H9 (cell line): Measurements from ENCODE around the gene HES1. TPM values are rescaled to one million over a fixed set of nuclear protein-coding genes. Genes with fewer than 3 reads are reported as not detected.

Source experiments
- DNase-seq: peaks from one replicate; pipeline ENCODE4 v3.0.0-alpha.2; 2017
- H2AFZ ChIP-seq: one replicate; pipeline ENCODE4 v1.6.1; 2013; ENCODE audit warnings: mild to moderate bottlenecking, low read length, control low read depth, moderate library complexity
- H2AK5ac ChIP-seq: 2 replicates; pipeline ENCODE4 v1.6.1; 2013; ENCODE audit warnings: low read length, control low read depth, mixed read lengths; ENCODE audit not compliant: insufficient read length
- H2BK120ac ChIP-seq: one replicate; pipeline ENCODE4 v1.6.1; 2013; ENCODE audit warnings: low read depth, mild to moderate bottlenecking, low read length, control low read depth, inconsistent platforms; ENCODE audit not compliant: poor library complexity, severe bottlenecking
- H2BK12ac ChIP-seq: 2 replicates; pipeline ENCODE4 v1.6.1; 2013; ENCODE audit warnings: low read length, control low read depth, mixed read lengths, low read depth; ENCODE audit not compliant: insufficient read length
- H2BK15ac ChIP-seq: 2 replicates; pipeline ENCODE4 v1.6.1; 2013; ENCODE audit warnings: low read depth, low read length, control low read depth
- H2BK20ac ChIP-seq: one replicate; pipeline ENCODE4 v1.6.1; 2013; ENCODE audit warnings: low read depth, mild to moderate bottlenecking, low read length, control low read depth, inconsistent platforms; ENCODE audit not compliant: poor library complexity, severe bottlenecking
- H2BK5ac ChIP-seq: 2 replicates; pipeline ENCODE4 v1.6.1; 2013; ENCODE audit warnings: low read length, control low read depth, mixed read lengths; ENCODE audit not compliant: insufficient read length
- H3K14ac ChIP-seq: 2 replicates; pipeline ENCODE4 v1.6.1; 2013; ENCODE audit warnings: low read length, control low read depth; ENCODE audit not compliant: insufficient read depth
- H3K18ac ChIP-seq: 2 replicates; pipeline ENCODE4 v1.6.1; 2013; ENCODE audit warnings: low read depth, mild to moderate bottlenecking, mixed read lengths, low read length, control low read depth; ENCODE audit not compliant: insufficient read length
- H3K23ac ChIP-seq: 2 replicates; pipeline ENCODE4 v1.6.1; 2013; ENCODE audit warnings: low read length, control low read depth, mixed read lengths, low read depth; ENCODE audit not compliant: insufficient read length
- H3K23me2 ChIP-seq: 2 replicates; pipeline ENCODE4 v1.6.1; 2013; ENCODE audit warnings: low read depth, mild to moderate bottlenecking, mixed read lengths, low read length, control low read depth; ENCODE audit not compliant: insufficient read length, poor library complexity, severe bottlenecking
- H3K27ac ChIP-seq: 2 replicates; pipeline ENCODE4 v1.5.1; 2013; ENCODE audit warnings: low read length, control low read depth, mixed read lengths, low read depth; ENCODE audit not compliant: insufficient read length
- H3K27me3 ChIP-seq: 2 replicates; pipeline ENCODE4 v1.6.1; 2013; ENCODE audit warnings: low read length, control low read depth, inconsistent platforms; ENCODE audit not compliant: insufficient read depth
- H3K4ac ChIP-seq: 2 replicates; pipeline ENCODE4 v1.6.1; 2013; ENCODE audit warnings: low read depth, mild to moderate bottlenecking, control low read depth, inconsistent platforms, low read length, moderate library complexity
- H3K4me1 ChIP-seq: 2 replicates; pipeline ENCODE4 v1.6.1; 2013; ENCODE audit warnings: low read length, control low read depth, inconsistent platforms; ENCODE audit not compliant: insufficient read depth
- H3K4me2 ChIP-seq: 2 replicates; pipeline ENCODE4 v1.6.1; 2013; ENCODE audit warnings: low read length, control low read depth, mixed read lengths; ENCODE audit not compliant: insufficient read length, insufficient read depth
- H3K56ac ChIP-seq: 2 replicates; pipeline ENCODE4 v1.6.1; 2013; ENCODE audit warnings: low read depth, mild to moderate bottlenecking, mixed read lengths, low read length, control low read depth; ENCODE audit not compliant: insufficient read length
- H3K79me1 ChIP-seq: 2 replicates; pipeline ENCODE4 v1.6.1; 2013; ENCODE audit warnings: low read depth, mild to moderate bottlenecking, moderate library complexity, low read length, control low read depth, inconsistent platforms; ENCODE audit not compliant: insufficient read depth, poor library complexity, severe bottlenecking
- H3K79me2 ChIP-seq: 2 replicates; pipeline ENCODE4 v1.6.1; 2013; ENCODE audit warnings: low read length, control low read depth, inconsistent platforms; ENCODE audit not compliant: insufficient read depth
- H3K9ac ChIP-seq: 2 replicates; pipeline ENCODE4 v1.6.1; 2013; ENCODE audit warnings: low read length, control low read depth, mixed read lengths; ENCODE audit not compliant: insufficient read length; ENCODE audit errors: extremely low read depth
- H3K9me3 ChIP-seq: one replicate; pipeline ENCODE4 v1.6.1; 2013; ENCODE audit warnings: low read depth, low read length, inconsistent platforms; ENCODE audit not compliant: control insufficient read depth
- H3T11ph ChIP-seq: one replicate; pipeline ENCODE4 v1.6.1; 2013; ENCODE audit warnings: mild to moderate bottlenecking, low read length, control low read depth, inconsistent platforms
- H4K20me1 ChIP-seq: one replicate; pipeline ENCODE4 v1.6.1; 2013; ENCODE audit not compliant: control insufficient read depth, insufficient read length, insufficient read depth
- H4K5ac ChIP-seq: 2 replicates; pipeline ENCODE4 v1.6.1; 2013; ENCODE audit warnings: low read depth, mild to moderate bottlenecking, mixed read lengths, low read length, control low read depth; ENCODE audit not compliant: insufficient read length
- H4K8ac ChIP-seq: replicated peaks from 2 replicates; pipeline ENCODE4 v1.6.1; 2013; ENCODE audit warnings: low read length, control low read depth, mixed read lengths, low read depth; ENCODE audit not compliant: insufficient read length
- H4K91ac ChIP-seq: 2 replicates; pipeline ENCODE4 v1.6.1; 2013; ENCODE audit warnings: low read depth, mild to moderate bottlenecking, moderate library complexity, mixed read lengths, low read length, control low read depth; ENCODE audit not compliant: insufficient read length
- H3K27ac Mint-ChIP-seq, 3 experiments: 2 replicates in 2 of 3; 3 replicates in 1 of 3; pipeline ENCODE4 v1.8.0; 2020 to 2021; ENCODE audit warnings: mixed read lengths in 3 of 3, mild to moderate bottlenecking in 1 of 3, moderate library complexity in 1 of 3
- H3K27me3 Mint-ChIP-seq: 2 replicates; pipeline ENCODE4 v1.8.0; 2021; ENCODE audit warnings: low read depth, mild to moderate bottlenecking, moderate library complexity, mixed read lengths
- H3K36me3 Mint-ChIP-seq, 3 experiments: 2 replicates in 2 of 3; 3 replicates in 1 of 3; pipeline ENCODE4 v1.8.0; 2020 to 2021; ENCODE audit warnings: low read depth in 3 of 3, mixed read lengths in 3 of 3; ENCODE audit not compliant: insufficient read depth in 1 of 3
- H3K4me1 Mint-ChIP-seq, 2 experiments: 2 replicates each; pipeline ENCODE4 v1.8.0; 2020; ENCODE audit warnings: mixed read lengths in 2 of 2
- H3K4me3 Mint-ChIP-seq, 2 experiments: 2 replicates in 1 of 2; 3 replicates in 1 of 2; pipeline ENCODE4 v1.8.0; 2020 to 2021; ENCODE audit warnings: mild to moderate bottlenecking in 2 of 2, mixed read lengths in 2 of 2, moderate library complexity in 1 of 2
- H3K9me3 Mint-ChIP-seq, 2 experiments: 2 replicates in 1 of 2; 3 replicates in 1 of 2; pipeline ENCODE4 v1.8.0; 2020; ENCODE audit warnings: mild to moderate bottlenecking in 2 of 2, mixed read lengths in 2 of 2, moderate library complexity in 1 of 2
- WGBS: extraction: QIAGEN DNeasy Blood & Tissue Kit; methylation state at CpG from one replicate; pipeline ENCODE4 v1.1.7; 2013; ENCODE audit warnings: missing lambda C conversion rate, low lambda C conversion rate, mixed read lengths; ENCODE audit not compliant: insufficient read length; ENCODE audit errors: extremely low coverage; 5-methylcytosine and 5-hydroxymethylcytosine counted together
- total RNA-seq: library from RNA; stranded (reverse); gene quantifications from 2 replicates; pipeline ENCODE4 v1.2.1, GENCODE V29; 2021
- TF ChIP-seq, protein P1 (sequence below): fragments of 200-600 bp; sonication (generic); conservative IDR thresholded peaks from 3 replicates; pipeline ENCODE4 v1.8.0; 2021; ENCODE audit warnings: antibody characterized with exemption, mild to moderate bottlenecking

The HES1 gene
- total RNA-seq, 1 experiment from 2014 or later: 23.2 TPM

DNA sequence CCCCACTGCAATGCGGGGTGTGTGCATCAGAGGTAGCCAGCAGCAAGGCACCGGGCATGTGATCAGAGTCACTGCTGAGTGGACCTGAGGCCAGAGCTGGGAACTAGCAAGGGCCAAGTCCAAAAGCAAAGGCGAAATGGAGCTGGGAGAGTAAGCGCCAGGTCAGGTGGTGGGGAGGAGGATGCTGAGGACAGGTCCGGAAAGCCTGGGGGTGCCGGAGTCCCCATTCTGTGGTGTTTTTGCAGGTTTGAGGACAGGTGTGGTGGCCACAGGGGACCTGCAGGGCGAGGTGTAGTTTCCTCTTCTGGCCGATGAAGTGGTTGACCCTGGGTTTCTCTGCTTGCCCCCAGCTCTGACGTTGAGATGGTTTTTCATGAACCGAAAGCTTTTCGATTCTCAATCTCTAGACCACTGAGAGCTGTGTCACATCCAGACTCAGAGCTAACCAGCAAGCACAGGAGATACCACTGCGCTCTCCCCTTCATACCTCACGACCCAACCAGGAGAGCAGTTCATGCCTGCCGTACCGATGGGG is 35.0 kb upstream of the HES1 start:
- peaks cover 43% of the 10 kb centered on the region for H3K27me3 Mint-ChIP-seq
- WGBS: no CpG with 5 or more reads among the region's 15 CpGs
- DNase-seq: no peak
- H3K27ac Mint-ChIP-seq: no peak overlapping the region
- H3K23ac ChIP-seq: no peak overlapping the region
- H3T11ph ChIP-seq: no peak overlapping the region
- no peak overlapping the region for H2BK12ac ChIP-seq
- H2BK15ac ChIP-seq: no peak overlapping the region
- no peak overlapping the region for H2BK5ac ChIP-seq
- H3K4ac ChIP-seq: no peak overlapping the region
- TF ChIP-seq, protein P1, sequence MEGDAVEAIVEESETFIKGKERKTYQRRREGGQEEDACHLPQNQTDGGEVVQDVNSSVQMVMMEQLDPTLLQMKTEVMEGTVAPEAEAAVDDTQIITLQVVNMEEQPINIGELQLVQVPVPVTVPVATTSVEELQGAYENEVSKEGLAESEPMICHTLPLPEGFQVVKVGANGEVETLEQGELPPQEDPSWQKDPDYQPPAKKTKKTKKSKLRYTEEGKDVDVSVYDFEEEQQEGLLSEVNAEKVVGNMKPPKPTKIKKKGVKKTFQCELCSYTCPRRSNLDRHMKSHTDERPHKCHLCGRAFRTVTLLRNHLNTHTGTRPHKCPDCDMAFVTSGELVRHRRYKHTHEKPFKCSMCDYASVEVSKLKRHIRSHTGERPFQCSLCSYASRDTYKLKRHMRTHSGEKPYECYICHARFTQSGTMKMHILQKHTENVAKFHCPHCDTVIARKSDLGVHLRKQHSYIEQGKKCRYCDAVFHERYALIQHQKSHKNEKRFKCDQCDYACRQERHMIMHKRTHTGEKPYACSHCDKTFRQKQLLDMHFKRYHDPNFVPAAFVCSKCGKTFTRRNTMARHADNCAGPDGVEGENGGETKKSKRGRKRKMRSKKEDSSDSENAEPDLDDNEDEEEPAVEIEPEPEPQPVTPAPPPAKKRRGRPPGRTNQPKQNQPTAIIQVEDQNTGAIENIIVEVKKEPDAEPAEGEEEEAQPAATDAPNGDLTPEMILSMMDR: no peak
- H3K23me2 ChIP-seq: no peaks in the 10 kb centered on the region
- H4K91ac ChIP-seq: no peak overlapping the region
- H3K4me1 ChIP-seq: no peaks in the 10 kb centered on the region
- no peak overlapping the region for H3K9ac ChIP-seq
- H3K14ac ChIP-seq: no peak overlapping the region
- H3K27me3 ChIP-seq: no peaks in the 10 kb centered on the region
- H4K5ac ChIP-seq: no peak overlapping the region
- no peak overlapping the region for H3K56ac ChIP-seq
- no peak overlapping the region for H2BK20ac ChIP-seq
- H4K20me1 ChIP-seq: no peaks in the 10 kb centered on the region
- H2AK5ac ChIP-seq: no peak overlapping the region
- no peak overlapping the region for H2BK120ac ChIP-seq
- no peak overlapping the region for H3K4me2 ChIP-seq
- H2AFZ ChIP-seq: no peak overlapping the region
- H3K9me3 Mint-ChIP-seq: no peaks in the 10 kb centered on the region
- H3K4me1 Mint-ChIP-seq: peaks cover 27 to 29% of the 10 kb centered on the region in 2 experiments
- H3K79me2 ChIP-seq: no peaks in the 10 kb centered on the region
- no peak overlapping the region for H4K8ac ChIP-seq
- H3K9me3 ChIP-seq: no peaks in the 10 kb centered on the region
- H3K27ac ChIP-seq: no peak overlapping the region
- H3K18ac ChIP-seq: no peak overlapping the region
- no peaks in the 10 kb centered on the region for H3K79me1 ChIP-seq
- no peak overlapping the region for H3K4me3 Mint-ChIP-seq
- H3K36me3 Mint-ChIP-seq: no peaks in the 10 kb centered on the region
